Amygdala (tissue), 56 donors: ENCODE measurements around the gene ZNF436.
A peak's percentile ranks its signal among the peaks of the same experiment; 100 is the strongest.
"Not testable (repeated sequence)": the region's sequence is repeated elsewhere in the genome, so short reads cannot be mapped to it uniquely, and the experiment has no call there.

Experiments
- DNase-seq, 56 donors: peaks; one replicate each; lab custom pipeline; 2025; lab: John Stamatoyannopoulos, UW

Gene ZNF436

DNA sequence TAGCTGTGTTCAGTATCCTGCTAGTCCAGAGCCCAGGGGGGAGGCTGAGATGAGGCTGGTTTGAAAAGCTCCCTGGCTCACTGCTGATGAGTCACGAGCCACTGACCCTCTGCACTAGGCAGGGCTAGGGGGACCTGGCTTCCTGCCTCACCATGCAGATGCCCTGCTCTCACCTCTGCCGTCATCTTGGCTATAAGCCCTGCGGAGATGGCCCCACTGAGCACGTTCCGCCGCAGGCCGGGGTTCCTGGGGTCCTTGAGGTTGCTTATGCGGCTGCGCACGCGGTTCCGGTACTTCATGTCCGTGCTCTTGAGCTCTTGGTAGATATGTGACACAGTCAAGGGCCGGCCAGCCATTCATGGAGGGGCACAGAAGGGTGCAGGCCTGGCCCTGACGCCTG lies 24.1 kb upstream of the ZNF436 start:
- DNase-seq = no peak

DNA sequence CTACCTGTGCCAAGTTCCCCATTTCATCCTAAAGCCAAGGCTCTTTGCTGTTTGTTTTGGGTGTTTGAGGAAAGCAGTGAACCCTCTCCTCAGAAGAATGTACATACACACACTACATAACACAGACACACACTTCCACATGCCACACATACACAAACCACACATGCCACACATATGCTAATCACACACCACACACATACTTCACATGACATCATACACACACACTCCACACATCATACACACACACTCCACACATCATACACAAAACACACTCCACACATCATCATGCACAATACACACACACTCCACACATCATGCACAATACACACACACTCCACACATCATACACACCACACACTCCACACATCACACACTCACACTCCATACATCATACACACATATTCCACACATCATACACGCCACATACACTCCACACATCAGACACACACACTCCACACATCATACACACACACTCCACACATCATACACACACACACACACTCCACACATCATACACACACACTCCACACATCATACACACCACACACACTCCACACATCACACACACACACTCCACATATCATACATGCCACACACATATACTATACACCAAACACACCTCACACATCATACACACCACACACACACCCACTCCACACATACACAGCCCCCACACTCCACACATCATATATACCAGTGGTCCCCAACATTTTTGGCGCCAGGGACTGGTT lies 22.7 kb upstream of the ZNF436 start:
- DNase-seq = no peak

DNA sequence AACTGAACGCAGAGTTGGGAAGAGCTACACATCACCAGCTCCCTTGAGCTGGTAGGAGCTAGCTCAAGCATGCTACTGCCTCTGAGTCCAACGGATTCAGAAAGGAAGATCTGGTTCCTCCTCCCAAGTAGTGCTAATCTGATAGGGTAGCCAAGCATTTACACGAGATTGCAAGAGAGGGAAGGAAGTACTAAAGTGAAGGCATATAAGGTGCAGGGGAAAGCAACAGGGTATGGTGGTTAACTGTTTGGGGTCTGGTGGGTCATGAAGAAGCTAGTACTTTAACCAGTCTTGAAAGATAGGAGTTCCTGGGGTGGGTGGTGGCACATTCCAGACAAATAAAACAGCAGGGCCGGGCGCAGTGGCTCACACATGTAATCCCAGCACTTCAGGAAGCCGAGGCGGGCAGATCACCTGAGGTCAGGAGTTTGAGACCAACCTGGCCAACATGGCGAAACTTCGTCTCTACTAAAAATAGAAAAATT lies 20.2 kb upstream of the ZNF436 start:
- no peak for DNase-seq

DNA sequence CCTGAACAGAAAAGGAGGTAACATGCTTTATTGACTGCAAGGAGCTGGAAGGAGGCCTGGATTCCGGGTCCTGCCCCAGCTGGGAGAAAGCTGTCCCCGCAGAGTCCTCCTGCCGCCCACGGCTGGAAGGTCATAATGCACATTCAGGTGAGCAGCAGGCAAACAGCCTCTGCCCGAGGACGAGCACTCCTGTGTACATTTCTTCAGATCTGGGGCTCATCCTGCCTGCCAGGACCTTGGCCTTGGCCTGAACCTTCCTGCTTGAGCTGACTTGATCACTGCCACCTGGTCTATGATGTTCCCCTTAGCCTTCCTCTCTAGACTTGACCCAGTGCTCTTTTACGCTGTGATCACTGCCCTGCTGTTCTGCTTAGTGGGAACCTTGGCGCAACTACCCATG lies 17.9 kb upstream of the ZNF436 start:
- DNase-seq = no peak

DNA sequence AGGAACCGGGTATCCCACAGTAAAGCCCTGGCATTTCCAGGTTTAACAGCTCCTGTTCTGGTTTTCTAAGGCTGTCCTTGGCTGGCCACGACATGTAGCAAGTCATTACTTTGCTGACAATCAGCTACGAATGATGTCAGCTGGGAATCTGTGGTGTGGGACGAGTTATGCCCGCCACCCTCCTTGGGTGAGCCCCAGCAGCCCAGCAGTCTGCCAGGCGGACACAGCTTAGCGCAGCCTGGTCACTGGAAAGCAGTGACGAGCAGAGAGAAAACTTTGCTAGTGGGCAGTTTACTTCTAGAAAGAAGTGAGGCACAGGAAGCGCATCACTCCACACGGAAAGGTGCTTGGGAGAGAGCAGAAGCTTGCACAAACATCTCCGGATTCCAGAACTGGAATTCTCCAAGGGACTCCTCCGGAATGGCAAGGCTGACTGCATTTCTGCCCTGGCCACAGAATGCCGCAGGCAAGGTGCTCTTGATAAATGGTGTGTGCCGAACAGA lies 15.5 kb upstream of the ZNF436 start:
- no peak for DNase-seq

DNA sequence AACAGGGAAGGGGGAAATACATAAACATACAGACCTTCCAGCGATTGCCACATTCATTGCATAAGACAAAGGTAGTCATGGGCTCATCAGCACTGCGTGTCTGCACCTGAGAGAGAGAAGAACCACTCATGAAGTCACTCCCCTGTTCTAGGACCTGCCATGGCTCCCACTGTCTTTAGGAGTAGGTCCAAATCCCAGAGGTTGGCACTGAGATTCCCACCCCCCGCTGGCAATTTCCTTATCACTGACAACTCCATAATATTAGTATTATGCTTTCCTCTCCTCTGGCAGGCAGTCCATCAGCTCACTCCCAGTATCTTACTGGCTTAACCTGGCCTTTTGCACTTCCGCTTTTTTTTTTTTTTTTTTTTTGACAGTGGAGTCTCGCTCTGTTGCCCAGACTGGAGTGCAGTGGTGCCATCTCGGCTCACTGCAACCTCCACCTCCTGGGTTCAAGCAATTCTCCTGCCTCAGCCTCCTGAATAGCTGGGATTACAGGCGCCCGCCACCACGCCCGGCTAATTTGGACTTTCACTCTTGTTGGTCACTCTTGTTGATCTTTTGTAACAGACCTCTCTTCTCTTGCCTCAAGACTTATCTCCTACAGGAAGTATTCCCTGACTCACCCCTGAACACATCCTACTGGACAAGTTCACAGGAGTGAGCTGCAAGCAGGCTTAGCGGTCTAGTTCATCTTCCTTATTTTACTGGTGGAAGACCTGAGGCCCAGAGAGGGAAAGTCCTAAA lies 14.8 kb upstream of the ZNF436 start:
- no peak for DNase-seq

DNA sequence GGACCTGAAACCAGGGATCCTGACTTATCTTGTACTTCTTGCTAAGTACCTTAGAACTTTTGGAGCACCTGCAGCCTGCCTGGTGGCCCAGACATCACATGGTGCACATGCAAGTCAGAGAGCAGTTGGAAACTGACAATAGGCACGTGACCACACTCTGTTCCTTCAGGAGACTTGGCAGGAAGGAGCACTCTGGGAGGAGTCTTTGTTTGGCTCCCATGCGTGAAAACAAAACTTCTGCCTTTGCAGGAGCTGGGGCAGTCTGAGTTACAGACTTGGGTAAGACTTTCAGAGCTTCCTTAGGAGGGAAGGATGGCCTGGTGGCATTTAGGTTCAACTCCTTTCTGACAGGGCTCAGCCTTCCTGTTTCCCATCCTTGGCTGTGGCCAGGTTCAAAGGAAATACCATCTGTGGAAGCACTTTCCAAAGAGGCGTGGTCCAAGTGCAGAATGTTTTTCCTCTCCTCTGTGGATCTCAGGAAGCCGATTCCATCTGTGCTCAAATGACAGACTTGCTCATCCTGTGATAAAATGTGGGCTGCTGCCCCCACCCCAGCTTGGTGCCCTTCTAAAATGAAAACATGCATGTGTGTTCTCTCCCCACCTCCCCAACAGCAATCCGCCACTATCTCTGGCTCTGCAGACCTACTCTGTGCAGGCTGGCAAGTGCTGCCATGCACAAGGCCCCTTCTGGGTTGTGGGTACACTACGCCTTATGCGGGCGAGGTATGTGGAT lies 14.1 kb upstream of the ZNF436 start:
- DNase-seq = peak in 1 of 56 donors; percentile 2

DNA sequence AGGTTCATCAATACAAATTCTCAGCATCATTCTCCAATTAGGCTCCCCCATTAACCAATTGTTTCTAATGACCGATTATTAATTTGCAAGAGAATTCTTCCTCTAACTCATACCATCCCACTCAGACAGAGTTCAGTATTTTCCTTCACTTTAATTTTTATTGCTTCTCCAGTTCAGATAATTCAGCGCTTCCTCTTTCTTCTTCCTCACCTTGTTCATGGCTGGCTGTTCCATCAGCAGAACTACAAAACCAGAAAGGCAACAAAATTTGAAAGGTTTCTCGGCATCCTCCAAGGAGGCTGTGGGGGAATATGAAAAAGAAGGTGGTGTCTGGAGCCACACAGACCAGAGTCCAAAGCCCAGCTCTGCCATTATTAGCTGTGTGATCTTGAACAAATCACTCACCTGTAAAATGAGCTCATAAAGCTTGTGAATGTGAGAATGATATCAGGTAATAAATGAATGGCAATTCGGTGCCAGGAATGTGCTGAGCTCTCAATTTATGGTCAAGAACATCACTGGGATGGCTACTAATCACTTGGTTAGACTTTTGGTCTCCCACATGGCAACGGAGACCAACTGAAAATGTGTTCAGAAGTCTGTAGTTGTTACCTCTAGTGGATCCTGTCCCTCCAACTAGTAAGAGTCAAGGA lies 11.7 kb upstream of the ZNF436 start:
- DNase-seq = no peak

DNA sequence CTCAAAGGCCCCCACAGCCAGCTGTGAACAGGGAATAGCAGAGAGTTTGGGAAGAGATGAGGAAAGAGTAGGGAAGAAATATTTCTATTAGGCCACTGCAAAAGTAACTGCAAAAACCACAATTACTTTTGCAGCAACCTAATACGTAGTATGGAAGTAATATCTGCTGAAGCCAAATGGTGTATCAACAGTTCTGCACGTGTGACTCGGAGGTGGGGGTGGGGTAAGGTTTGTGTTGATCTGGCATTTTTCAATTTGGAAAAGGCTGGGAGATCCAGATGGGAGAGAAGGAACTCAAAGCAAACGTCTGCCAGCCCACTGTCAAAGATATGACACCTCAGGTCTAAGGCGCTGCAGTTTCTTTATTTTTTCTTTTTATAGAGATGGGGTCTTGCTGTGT lies 11.1 kb upstream of the ZNF436 start:
- DNase-seq = no peak

DNA sequence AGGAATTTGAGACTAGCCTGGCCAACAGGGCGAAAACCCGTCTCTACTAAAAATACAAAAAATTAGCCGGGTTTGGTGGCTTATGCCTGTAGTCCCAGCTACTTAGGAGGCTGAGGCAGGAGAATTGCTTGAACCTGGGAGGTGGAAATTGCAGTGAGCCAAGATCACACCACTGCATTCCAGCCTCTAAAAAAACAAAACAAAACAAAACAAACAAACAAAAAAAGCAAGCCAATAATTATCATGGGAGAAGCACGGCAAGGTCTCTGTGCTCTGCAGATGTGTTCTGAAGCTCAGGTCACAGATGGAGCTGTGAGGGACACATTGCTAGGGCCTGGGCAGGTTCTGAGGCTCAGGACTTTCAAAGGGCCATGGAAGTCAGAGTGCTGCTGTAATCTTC lies 10.6 kb upstream of the ZNF436 start:
- DNase-seq = not testable (repeated sequence)

DNA sequence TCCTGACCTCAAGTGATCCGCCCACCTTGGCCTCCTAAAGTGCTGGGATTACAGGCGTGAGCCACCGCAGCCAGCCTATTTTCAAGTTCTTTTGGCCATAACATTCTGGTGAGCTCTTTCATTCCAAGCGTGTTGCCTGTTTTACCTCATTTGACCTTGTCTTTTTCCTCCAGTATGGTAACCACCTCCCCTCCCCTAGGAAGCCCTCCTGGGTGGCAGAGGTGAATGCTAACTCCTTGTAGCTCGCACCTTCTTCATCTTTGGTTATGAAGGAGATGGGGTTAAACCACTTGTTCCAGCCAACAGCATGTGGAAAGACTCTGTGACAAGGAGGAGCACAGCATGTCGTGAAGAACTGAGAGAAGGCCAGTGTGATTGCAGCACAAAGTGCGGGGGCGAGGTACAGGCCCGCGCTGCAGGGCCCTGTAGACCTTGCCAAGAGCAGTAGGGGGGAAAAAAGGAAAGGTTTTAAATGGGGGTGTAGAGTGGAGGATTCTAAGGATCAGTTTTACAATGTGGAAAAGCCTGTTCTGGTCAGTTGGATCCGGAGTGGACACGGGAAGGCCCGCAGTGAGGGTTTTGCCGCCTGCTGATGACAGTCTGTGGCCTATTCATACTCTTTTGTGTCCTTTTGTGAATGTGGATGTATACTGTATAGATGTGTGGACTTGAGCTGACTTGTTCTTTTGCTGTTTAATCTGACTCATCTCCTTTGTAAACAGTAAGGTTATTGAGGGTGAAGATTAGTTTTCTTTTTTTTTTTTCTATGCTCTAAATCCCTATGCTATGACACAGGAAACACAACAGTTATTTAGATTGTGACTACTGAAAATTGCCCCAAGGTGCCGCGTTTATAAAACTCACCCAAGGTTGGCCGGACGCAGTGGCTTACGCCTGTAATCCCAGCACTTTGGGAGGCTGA lies 7.5 kb upstream of the ZNF436 start:
- DNase-seq = no peak

DNA sequence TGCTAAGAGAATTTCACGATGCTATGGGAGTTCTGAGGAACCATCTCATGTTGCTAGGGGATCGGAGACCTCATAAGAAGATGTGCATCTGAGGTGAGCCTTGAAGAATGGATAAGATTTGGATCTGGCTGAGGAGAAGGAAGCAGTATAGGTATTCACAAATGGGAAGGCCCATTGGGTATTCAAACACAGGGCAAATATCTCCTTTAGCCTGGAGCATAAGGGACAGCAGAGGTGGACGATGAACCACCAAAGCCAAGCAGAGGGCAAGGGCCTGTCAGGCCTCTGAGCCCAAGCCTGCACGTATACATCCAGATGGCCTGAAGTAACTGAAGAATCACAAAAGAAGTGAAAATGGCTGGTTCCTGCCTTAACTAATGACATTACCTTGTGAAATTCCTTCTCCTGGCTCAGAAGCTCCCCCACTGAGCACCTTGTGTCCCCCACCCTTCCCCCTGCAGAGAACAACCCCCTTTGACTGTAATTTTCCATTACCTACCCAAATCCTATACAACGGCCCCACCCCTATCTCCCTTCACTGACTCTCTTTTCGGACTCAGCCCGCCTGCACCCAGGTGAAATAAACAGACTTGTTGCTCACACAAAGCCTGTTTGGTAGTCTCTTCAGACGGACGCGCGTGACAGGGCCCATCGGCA lies 4.6 kb upstream of the ZNF436 start:
- DNase-seq = not testable (repeated sequence)

DNA sequence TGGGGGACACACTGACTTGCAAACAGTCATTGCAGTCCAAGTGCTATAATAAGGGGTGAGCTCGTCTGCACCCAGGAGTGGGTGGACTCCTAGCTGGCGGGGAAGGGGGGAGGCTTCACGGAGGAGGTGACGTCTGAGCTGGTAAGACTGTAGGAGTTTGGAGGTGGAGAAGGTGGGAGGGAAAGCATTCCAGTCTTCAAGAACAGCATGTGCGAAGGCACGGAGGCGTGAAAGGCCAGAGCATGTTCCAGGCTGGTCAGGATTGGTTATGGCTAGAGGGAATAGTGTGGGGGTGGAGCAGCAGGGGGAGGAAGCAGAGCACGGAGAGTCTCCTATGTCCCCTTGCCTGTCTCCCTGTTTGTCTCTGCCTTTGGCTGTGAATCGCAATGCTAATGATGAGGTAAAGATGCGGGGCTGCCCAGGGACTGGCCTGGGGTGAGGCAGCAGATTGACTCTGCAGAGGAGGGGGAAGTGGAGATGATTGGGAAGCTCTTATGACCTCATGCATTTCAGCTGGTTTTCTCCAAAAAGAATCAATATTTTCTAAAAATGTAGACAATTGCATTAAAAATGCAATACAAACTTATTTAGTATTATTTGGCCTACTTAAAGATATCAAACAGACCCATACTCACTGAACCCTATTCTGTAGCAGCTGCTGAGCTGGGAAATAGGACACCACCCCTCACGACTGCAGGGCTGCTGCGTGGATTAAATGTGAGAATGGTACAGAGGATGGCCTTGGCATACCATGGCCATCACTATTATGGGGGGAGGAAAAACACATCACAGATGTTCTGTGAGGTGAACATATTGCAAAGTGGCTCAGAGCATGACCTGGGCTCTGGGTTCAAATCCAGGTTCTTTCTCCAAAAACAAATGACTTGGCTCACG lies 2.6 kb upstream of the ZNF436 start:
- DNase-seq = peak in 7 of 56 donors; percentile 3 to 49 (median 22)

DNA sequence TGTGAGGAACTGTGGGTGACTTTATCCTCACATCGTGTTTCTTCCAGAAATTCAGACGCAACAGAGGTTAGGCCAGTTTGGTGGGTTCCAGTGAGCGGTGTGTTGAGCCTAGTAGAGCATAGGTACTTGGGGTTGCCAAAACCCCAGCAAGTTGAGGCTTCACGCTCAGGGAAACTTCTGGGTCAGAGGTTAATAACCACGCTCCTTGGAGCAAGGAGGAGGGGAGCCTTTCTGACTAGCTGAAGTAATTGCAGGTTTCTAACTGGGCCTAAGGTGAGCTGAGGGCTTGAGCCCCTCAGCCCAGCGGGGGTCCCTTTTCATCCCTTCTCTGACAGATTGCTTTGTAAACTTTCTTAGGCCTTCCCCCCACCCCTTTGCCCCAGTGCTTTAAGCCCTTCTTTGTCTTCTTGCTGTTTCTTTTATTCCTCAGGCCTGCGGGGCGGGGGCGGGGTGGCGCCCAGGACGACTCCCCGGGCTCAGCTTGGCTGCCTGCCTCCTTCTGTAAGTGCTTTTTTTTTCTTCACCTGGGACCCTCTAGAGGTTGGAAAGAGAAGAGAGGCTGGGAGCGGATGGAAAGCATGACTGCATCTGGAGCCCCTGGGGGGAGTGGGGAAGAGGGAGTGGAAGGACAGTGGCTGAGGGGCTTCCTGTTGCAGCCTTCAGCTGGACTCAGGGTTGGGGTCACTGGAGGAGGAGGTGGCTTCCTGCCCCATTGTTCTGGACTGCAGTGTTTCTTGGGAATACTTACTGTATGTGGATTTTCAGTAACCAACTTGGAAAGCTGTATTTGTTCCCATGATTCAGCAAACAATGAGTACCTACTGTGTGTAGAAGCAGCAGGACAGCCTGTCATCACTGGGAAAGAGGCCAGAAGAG lies 1.3 kb upstream of the ZNF436 start:
- peak in 2 of 56 donors; percentile 3 to 26 for DNase-seq

DNA sequence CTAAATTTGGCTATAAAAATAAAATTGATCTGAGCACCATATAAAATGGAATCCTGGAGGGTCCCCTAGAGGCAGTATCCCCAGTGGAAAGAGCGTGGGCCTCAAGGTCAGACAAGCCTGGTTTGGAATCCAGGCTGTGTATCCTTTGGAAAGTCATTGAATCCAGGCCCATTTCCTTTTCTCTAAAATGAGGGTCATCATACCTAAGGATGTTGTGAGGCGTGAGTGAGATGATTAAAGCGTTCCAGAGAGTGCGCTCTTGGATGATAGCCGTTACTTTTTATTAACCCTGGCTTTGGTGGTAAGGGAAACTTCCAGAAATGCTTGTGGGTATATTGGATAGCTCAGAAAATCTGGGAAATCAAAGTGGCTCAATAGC lies 683 bp upstream of the ZNF436 start:
- no peak for DNase-seq

DNA sequence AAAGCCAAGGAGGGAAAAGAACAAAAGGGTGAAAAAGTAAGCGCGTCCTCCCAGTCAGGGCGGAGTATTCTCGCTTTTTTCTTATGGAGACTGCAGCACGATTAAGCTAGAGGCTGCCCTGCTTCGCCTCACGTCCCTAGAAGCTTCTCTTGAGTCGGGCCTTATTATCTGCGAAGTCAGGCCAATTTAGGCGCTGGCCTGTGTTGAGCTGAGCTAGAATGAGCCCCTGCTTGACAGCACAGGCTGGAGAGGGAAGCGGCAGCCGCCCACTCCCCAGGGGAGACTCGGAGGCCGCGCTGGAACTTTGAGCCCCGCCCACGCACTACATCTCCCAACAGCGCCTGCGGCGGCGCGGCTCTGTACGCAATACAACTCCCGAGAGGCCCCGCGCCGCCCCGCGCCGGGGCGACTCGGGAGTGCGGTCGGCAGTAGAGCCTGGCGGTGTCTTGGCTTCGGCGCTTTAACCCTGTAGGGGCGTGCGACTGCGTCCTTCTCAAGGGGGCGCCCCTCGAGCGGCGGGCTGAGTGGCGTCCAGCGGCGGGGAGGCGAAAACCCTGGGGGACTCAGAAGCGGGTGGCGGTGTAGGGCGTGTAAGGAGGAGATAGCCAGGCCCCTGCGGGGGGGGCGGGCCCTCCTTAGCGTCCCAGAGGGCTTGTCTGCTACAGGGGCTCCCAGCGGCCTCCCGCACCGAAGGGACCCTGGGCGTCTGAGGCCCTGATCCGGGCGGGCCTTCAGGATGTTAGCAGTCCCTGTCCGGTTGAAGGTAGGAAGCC lies 888 bp downstream of the ZNF436 start:
- DNase-seq = peak; percentile 37 to 93 (median 80)
